Measurements from ENCODE around the gene SIDT2.
A peak's percentile ranks its signal among the peaks of the same experiment; 100 is the strongest.
"Not testable (repeated sequence)": the region's sequence is repeated elsewhere in the genome, so short reads cannot be mapped to it uniquely, and the experiment has no call there.

The SIDT2 gene

DNA sequence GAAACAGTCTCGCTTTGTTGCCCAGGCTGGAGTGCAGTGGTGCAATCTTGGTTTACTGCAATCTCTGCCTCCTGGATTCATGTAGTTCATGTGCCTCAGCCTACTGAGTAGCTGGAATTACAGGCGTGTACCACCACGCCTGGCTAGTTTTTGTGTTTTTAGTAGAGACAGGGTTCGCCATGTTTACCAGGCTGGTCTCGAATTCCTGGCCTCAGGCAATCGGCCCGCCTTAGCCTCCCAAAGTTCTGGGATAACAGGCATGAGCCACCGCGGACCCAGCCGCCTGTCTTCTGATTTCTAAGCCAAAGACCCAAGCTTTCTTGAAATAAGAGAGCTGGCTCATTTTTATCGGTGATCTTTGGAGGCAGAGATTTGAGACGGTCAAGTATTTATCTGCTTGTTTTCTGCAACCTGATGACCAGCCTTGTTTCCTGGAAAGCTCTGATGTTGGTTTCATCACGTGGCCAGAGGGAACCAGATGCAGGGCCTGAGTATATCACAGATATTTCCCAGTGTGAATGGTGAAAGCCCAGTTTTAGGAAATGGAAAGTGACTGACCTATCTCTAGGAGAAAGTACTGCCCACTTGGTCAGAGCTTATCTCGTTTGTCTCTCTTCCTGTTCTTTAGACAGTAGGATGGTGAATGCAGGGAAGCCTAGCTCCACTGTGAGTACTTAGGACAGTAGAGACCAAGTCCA is 5.7 kb upstream of the SIDT2 start:
- DNase-seq: peak; percentile 83

GRCh38 chr11:117175104-117175503 is 3.4 kb upstream of the SIDT2 start:
- no peak for DNase-seq

DNA sequence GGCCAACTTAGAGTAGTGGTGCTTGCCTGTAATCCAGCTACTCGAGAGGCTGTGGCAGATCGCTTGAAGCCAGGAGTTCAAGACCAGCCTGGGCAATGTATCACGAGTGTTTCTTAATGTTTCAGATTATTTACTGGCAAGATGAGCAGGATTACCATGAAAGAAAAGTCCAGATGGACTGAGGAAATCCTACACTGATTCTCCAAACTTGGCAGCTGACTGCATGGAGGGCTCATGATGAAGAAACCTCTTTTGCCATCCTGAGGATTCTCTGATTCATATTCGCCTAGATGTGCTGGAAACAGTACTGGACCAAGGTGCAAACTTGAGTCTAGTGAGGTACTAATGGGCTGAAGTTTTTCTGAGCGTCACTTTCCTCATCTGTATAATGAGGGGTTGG is 2.8 kb upstream of the SIDT2 start:
- DNase-seq: no peak

- DNase-seq: no peak
Observed at GRCh38 chr11:117176186-117176585, 2.4 kb upstream of the SIDT2 start.

DNA sequence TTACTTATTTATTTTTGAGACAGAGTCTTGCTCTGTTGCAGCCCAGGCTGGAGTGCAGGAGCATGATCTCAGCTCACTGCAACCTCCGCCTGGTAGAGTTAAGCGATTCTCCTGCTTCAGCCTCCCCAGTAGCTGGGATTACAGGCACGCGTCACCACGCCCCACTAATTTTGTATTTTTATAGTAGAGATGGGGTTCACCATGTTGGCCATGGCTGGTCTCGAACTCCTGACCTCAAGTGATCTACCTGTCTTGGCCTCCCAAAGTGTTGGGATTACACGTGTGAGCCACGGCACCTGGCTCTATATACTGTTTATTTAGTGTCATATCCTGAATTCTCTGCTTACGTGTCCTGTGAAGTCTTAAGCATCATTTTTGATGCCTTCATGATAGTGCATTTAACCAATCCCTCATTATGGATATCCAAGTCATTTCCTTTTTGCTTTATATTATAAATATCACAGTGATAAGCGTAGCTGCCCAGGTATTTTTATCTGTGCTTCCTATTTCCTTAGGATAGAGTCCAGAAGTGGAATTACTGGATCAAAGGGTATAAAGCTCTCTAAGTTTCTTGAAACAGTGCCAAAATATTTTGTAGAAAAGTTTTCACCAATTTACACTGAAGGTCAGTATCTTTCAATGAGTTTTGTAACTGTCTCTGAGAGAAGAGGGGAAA is 871 bp upstream of the SIDT2 start:
- DNase-seq: no peak

DNA sequence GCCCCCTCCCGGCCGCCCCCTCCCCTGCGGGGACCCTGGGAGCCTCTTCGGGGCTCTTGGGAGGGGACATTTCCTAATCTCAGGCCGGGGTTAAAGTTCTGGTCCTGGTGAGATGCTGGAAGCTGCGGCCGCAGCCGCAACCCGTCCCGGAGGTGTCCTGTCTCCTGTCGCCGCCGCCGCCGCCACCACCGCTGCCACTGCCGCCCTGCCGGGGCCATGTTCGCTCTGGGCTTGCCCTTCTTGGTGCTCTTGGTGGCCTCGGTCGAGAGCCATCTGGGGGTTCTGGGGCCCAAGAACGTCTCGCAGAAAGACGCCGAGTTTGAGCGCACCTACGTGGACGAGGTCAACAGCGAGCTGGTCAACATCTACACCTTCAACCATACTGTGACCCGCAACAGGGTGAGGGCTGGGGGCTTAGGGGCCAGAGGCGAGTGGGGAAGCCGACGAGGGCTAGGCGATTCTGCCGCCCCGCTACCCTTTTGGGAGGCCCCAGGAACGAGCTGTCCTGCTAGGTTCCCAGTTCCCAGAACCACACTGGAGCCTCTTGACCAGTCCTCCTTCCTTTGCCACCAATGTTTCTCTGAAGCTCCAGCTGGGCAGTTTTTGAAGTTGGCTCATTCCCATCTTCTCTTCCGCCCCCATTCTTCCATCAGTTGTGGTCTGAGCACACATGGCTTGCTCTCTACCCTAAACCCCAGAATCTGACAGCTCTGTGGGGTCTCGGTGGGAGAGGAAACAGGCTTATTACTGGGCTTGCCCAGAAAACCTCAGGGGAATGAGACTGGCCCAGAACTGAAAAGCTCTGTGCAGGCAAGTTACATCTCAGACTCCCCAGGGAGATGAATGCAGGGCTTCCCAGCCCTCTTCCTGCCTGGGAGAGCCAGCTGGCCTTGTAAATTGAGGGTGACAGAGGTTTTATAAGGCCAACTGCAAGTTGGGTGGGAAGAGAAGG is 781 bp downstream of the SIDT2 start:
- DNase-seq: peak; percentile 31

- peak; percentile 31 for DNase-seq
Observed at GRCh38 chr11:117180020-117180419, 1.5 kb downstream of the SIDT2 start.

DNA sequence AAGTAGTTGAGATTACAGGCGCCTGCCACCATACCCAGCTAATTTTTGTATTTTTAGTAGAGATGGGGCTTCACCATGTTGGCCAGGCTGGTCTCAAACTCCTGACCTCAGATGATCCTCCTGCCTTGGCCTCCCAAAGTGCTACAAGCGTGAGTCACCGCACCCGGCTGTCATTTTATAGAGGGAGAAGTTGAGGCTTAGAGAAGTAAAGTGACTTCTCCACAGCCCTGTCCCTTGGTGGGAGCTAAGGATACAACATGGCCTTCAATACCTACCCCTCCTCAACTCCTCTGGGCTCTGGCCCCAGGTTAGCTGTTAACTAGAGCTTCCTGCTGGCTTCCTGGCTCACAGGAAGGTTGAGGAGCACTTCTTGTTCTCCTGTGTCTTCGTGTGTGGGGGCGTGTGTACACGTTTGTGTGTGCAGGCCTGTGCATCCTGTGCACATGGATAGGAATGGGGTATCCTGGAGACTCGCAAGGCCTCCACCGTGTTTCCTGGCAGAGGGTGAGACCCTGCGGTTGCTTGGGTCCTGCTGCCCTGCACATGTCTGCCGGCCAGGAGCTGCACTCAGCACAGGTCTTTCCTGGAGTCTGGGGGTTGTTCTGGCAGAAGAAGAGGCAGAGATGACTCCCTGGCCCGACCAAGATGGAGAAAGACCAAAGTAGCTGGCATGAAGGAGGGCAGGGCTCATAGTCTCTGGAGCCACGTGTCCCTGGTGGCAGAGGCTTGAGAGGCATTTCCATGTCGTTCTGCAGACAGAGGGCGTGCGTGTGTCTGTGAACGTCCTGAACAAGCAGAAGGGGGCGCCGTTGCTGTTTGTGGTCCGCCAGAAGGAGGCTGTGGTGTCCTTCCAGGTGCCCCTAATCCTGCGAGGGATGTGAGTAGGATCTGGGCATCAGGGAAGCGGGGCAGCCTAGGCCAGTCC is 2.4 kb downstream of the SIDT2 start:
- DNase-seq: peak; percentile 82

GRCh38 chr11:117181586-117182550 is 3.3 kb downstream of the SIDT2 start:
- DNase-seq: no peak

DNA sequence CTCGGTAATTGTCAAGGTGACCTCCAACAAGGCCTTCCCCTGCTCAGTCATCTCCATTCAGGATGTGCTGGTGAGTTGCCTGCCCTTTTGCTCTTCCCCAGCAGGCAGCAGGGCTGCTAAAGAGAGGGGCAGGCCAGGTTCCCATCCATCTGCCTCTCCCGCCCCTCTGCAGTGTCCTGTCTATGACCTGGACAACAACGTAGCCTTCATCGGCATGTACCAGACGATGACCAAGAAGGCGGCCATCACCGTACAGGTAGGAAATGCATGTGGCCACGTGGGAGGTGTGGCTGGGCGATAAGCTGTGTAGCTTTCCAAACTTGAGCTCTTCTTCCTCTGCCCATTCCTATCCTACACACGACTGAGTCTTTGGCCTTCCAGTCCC is 4.0 kb downstream of the SIDT2 start:
- no peak for DNase-seq

- DNase-seq: not testable (repeated sequence)
Observed at GRCh38 chr11:117183178-117183577, 4.6 kb downstream of the SIDT2 start.

DNA sequence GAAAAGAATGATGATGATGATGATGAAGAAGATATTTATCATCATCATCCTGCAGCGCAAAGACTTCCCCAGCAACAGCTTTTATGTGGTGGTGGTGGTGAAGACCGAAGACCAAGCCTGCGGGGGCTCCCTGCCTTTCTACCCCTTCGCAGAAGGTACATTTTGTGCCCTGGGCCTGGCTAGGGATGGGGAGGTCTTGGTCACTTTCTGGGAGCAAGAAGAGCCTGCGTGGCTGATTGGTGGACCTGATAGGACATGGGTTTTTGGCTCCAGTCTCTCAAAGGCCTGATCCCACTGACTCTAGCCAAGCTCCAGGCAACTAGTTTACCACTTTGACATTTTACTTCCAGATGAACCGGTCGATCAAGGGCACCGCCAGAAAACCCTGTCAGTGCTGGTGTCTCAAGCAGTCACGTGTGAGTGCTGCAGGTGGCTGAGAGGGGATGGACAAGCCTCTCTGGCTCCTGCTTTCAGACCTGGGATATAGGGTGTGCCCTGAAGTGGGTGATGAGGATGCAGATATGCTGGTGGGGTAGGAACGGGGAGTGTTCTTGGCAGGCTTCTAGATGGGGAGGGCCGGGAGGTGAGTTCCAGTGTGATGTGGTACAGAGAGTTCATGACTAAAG is 5.3 kb downstream of the SIDT2 start:
- no peak for DNase-seq

- peak; percentile 69 for DNase-seq
Observed at GRCh38 chr11:117185736-117186430, 7.3 kb downstream of the SIDT2 start.

DNA sequence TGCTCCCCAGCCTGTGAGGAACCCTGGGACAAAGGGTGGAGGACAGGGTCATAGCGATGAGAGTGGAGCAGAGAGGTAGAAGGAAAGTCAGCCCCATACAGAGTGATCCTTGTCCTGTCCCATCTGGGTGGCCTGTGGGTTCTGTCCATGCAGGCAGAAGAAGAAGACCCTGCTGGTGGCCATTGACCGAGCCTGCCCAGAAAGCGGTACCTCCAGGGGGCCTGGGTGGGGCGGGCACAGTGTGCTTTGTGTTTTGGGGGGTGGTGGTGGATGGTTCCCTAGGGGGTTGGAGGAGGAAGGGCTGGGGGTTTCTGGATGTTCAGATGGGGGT is 7.9 kb downstream of the SIDT2 start:
- DNase-seq: no peak

DNA sequence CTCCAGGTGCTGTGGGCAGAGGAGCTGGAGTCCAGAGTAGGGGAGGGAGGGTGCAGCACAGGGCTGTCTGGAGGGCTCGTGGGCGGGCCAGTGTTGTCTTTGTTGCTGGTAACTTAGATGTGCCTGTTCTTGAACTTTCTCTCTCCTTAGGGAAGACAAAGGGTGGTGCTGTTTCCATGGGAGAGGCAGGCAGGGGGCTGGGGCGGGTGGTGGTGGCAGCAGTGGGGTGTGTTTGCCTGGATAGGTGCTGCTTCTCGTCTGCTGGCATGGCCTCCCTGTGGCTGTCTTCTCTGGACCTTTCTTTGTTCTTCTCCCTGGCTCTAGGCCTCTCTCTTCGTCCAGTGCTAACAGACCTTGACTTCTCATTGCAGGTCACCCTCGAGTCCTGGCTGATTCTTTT is 8.5 kb downstream of the SIDT2 start:
- no peak for DNase-seq

- DNase-seq: no peak
Observed at GRCh38 chr11:117187428-117187798, 8.9 kb downstream of the SIDT2 start.

DNA sequence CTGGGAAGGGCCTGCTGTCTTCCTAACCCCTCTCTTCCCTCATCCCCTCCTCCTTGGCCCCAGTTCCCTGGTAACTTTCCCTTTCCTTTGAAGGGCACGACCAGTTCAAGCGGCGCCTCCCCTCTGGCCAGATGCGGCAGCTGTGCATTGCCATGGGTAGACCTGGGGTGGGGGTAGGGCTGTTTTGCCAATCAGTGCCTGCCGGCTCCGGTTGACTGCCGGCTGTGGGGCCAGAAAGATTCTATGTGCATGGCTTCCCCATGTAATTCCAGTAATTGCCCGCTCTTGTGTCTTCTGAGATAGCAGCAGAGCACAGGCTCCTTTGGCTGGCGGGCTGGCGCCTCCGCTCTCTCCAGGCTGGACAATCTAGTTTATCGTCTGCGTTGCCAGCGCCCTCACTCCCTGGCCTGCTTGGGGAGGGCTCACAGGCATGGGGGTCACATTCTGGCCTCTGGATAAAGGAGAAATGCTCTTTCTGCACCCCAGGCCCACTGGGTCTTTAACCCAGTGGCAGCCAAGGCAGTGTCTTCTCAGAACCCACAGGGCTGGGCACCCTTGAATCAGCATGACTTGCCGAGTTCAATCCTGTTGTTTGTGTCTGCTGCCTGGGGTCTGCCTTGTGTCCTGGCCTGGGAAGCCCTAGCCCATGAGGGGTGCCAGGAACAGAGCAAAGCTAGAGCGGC is 9.4 kb downstream of the SIDT2 start:
- no peak for DNase-seq

GRCh38 chr11:117188620-117189081 is 10.1 kb downstream of the SIDT2 start:
- DNase-seq: peak; percentile 48

- peak; percentile 95 for DNase-seq
Observed at GRCh38 chr11:117189191-117189940, 10.8 kb downstream of the SIDT2 start.
